ENCODE results near the gene GLRB. TPM values are rescaled to one million over a fixed set of nuclear protein-coding genes. Genes with fewer than 3 reads are reported as not detected.

GLRB gene
- total RNA-seq, 1 donor = 27.1 TPM

DNA sequence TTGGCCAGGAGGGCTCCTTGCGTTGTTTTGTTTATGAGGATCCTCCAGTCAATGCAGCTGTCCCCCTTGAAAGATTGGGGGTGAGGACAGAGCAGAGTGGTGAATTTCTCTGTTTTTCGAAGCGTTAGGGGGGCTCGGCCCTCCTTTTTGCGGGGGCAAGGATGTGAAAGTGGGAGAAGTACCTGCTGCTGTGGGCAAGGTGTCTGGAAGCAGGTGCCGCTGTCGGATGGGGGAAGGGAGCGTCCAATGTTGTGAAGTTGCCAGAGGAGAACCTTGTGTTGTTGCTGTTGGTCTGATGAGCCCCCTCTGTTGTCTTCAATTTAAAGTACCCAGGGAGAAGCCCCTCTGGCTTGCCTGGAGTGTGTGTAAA is 613 bp downstream of the GLRB start:
- peaks cover 8% of the 10 kb centered on the region for H3K4me1 ChIP-seq (ENCODE audit: insufficient read depth, low read length)
- no peak for DNase-seq (ENCODE audit: insufficient read length, low spot score, missing footprints)
- H3K9me3 ChIP-seq (ENCODE audit: low read depth, low read length) = no peaks in the 10 kb centered on the region

DNA sequence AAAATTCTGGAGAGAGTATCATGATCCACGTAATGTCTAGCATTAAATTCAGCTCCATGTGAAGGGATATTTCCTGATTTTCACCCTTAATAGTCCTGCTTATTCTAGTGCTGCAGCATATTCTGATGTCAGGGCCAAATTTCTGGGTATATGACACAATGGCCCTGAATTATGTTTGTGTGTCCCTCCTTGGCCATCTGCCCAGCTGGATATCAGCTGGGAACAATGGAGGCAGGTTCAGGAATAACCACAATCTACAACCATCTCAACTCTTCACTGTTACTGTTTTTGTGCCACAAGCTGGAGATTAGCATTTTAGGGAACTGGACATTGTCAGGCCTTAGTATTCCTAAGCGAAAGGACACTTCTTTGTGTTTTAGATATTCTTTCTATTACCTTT is 3.5 kb downstream of the GLRB start:
- TF ChIP-seq, protein P1, sequence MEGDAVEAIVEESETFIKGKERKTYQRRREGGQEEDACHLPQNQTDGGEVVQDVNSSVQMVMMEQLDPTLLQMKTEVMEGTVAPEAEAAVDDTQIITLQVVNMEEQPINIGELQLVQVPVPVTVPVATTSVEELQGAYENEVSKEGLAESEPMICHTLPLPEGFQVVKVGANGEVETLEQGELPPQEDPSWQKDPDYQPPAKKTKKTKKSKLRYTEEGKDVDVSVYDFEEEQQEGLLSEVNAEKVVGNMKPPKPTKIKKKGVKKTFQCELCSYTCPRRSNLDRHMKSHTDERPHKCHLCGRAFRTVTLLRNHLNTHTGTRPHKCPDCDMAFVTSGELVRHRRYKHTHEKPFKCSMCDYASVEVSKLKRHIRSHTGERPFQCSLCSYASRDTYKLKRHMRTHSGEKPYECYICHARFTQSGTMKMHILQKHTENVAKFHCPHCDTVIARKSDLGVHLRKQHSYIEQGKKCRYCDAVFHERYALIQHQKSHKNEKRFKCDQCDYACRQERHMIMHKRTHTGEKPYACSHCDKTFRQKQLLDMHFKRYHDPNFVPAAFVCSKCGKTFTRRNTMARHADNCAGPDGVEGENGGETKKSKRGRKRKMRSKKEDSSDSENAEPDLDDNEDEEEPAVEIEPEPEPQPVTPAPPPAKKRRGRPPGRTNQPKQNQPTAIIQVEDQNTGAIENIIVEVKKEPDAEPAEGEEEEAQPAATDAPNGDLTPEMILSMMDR (IDR thresholded peaks at IDR 0.05; ENCODE audit: extremely low read depth, low read depth, low read length) = no peak
- DNase-seq (ENCODE audit: insufficient read length, low spot score, missing footprints) = no peak
- Histone ChIP-seq H3K27ac (ENCODE audit: low read depth, low read length) (no peak overlapping the region), H3K9me3 (ENCODE audit: low read depth, low read length) (no peaks in the 10 kb centered on the region), H3K4me2 (ENCODE audit: insufficient read depth, low read length) (no peak overlapping the region), H2AFZ (ENCODE audit: low read length) (no peak overlapping the region), H3K79me2 (ENCODE audit: insufficient read depth, low read length) (peaks cover 3% of the 10 kb centered on the region), H3K4me1 (ENCODE audit: insufficient read depth, low read length) (peaks cover 5% of the 10 kb centered on the region), H3K36me3 (ENCODE audit: insufficient read depth, low read length) (no peaks in the 10 kb centered on the region), H3K4me3 (ENCODE audit: insufficient read depth, low read length) (no peak overlapping the region), H3K27me3 (ENCODE audit: insufficient read depth, low read length) (no peaks in the 10 kb centered on the region), H4K20me1 (ENCODE audit: insufficient read depth, low read length) (no peaks in the 10 kb centered on the region)

More for the DNA sequence above, 613 bp downstream of the GLRB start:
- peaks cover 3% of the 10 kb centered on the region for H3K79me2 ChIP-seq (ENCODE audit: insufficient read depth, low read length)
- no peak overlapping the region for H3K27ac ChIP-seq (ENCODE audit: low read depth, low read length)
- peak overlapping the region; percentile 92 for H2AFZ ChIP-seq (ENCODE audit: low read length)
- no peaks in the 10 kb centered on the region for H3K36me3 ChIP-seq (ENCODE audit: insufficient read depth, low read length)
- no peaks in the 10 kb centered on the region for H4K20me1 ChIP-seq (ENCODE audit: insufficient read depth, low read length)
- peak overlapping the region; percentile 86 for H3K4me3 ChIP-seq (ENCODE audit: insufficient read depth, low read length)
- TF ChIP-seq, protein P1 (IDR thresholded peaks at IDR 0.05; ENCODE audit: extremely low read depth, low read depth, low read length) = no peak
- H3K4me2 ChIP-seq (ENCODE audit: insufficient read depth, low read length) = peak overlapping the region; percentile 94
- H3K27me3 ChIP-seq (ENCODE audit: insufficient read depth, low read length) = no peaks in the 10 kb centered on the region

DNA sequence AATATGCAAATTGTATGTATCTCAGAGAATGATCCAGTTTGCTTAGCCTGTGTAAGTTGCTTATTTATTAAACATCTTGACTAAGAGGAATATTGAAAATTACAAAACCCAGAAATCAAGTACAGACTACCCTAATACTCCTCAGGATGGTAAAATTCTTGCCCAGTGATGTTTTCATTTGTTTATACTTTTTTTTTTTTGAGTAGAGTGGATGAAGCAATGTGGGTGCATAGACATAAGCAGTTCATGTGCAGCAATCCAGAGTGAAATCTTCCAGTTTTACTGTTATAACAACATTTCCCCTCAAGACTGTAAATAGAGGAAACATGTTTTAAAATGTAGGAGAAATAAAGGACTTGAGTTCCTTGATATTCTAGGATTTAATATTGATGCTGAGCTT is 4.7 kb downstream of the GLRB start:
- Histone ChIP-seq H3K27ac (ENCODE audit: low read depth, low read length) (no peak overlapping the region), H3K9me3 (ENCODE audit: low read depth, low read length) (no peaks in the 10 kb centered on the region), H3K79me2 (ENCODE audit: insufficient read depth, low read length) (peaks cover 3% of the 10 kb centered on the region), H3K4me3 (ENCODE audit: insufficient read depth, low read length) (no peak overlapping the region), H3K4me1 (ENCODE audit: insufficient read depth, low read length) (peaks cover 4% of the 10 kb centered on the region), H3K36me3 (ENCODE audit: insufficient read depth, low read length) (no peaks in the 10 kb centered on the region), H3K4me2 (ENCODE audit: insufficient read depth, low read length) (no peak overlapping the region), H3K27me3 (ENCODE audit: insufficient read depth, low read length) (no peaks in the 10 kb centered on the region), H4K20me1 (ENCODE audit: insufficient read depth, low read length) (no peaks in the 10 kb centered on the region), H2AFZ (ENCODE audit: low read length) (no peak overlapping the region)
- DNase-seq (ENCODE audit: insufficient read length, low spot score, missing footprints) = no peak
- TF ChIP-seq, protein P1 (IDR thresholded peaks at IDR 0.05; ENCODE audit: extremely low read depth, low read depth, low read length) = no peak

DNA sequence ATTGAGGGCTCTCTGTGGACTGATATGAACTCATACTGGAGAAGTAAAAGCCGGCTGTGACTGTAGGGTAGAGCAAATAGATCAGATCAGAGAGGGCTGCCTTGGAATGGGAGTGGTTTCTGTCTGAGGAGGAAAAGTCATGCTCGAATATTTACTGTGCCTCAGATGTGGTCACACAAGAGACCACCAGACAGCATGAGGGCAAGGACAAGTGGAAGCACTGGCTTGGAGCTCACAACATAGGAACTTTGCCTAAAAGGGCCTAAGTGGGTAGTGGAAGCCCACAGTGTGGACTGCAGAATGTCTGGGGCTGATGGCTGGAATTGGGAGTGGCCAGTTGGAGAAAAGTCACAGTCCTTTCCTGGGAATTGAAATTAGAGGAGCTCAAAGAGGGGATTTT is 19.8 kb downstream of the GLRB start:
- Histone ChIP-seq H2AFZ (ENCODE audit: low read length) (peak overlapping the region; percentile 56), H3K9me3 (ENCODE audit: low read depth, low read length) (no peaks in the 10 kb centered on the region), H3K27ac (ENCODE audit: low read depth, low read length) (no peak overlapping the region), H3K4me2 (ENCODE audit: insufficient read depth, low read length) (no peak overlapping the region), H3K36me3 (ENCODE audit: insufficient read depth, low read length) (no peaks in the 10 kb centered on the region), H3K4me1 (ENCODE audit: insufficient read depth, low read length) (peaks cover 6% of the 10 kb centered on the region), H3K79me2 (ENCODE audit: insufficient read depth, low read length) (no peaks in the 10 kb centered on the region), H3K27me3 (ENCODE audit: insufficient read depth, low read length) (no peaks in the 10 kb centered on the region), H4K20me1 (ENCODE audit: insufficient read depth, low read length) (no peaks in the 10 kb centered on the region), H3K4me3 (ENCODE audit: insufficient read depth, low read length) (no peak overlapping the region)
- TF ChIP-seq, protein P1 (IDR thresholded peaks at IDR 0.05; ENCODE audit: extremely low read depth, low read depth, low read length) = no peak
- no peak for DNase-seq (ENCODE audit: insufficient read length, low spot score, missing footprints)
